GM12801 (cell line): ENCODE data around the gene LNP1.

Source experiments
- CTCF ChIP-seq: IDR thresholded peaks from one replicate; pipeline ENCODE4 v1.5.1; 2011; ENCODE audit warnings: control low read depth; ENCODE audit not compliant: insufficient read length; ENCODE audit errors: extremely low read depth

LNP1 gene

GRCh38 chr3:100384733-100385525 lies 16.4 kb upstream of the LNP1 start:
- TF ChIP-seq CTCF = no peak

GRCh38 chr3:100386437-100387074 lies 14.8 kb upstream of the LNP1 start:
- TF ChIP-seq CTCF = no peak

GRCh38 chr3:100389025-100389424 lies 12.3 kb upstream of the LNP1 start:
- TF ChIP-seq CTCF = no peak

- no peak for TF ChIP-seq CTCF
Measured at GRCh38 chr3:100395679-100396431, 5.5 kb upstream of the LNP1 start.

- TF ChIP-seq CTCF = no peak
Measured at GRCh38 chr3:100396967-100397366, 4.4 kb upstream of the LNP1 start.

GRCh38 chr3:100399341-100400071 lies 1.8 kb upstream of the LNP1 start:
- TF ChIP-seq CTCF = no peak

- no peak for TF ChIP-seq CTCF
Measured at GRCh38 chr3:100400419-100400779, 940 bp upstream of the LNP1 start.
